Trophoblast cell (in vitro differentiated cells and primary cell): Measurements from ENCODE around the gene MTCH1.

ENCODE experiments used
- DNase-seq, 2 donors: peaks; one replicate each; pipeline ENCODE4 v3.0.0-alpha.2; 2016
- H2AFZ ChIP-seq: 2 replicates; pipeline ENCODE4 v1.6.1; 2013; ENCODE audit warnings: low read length, moderate library complexity, mild to moderate bottlenecking; ENCODE audit not compliant: insufficient read depth, poor library complexity
- H2AK5ac ChIP-seq: 2 replicates; pipeline ENCODE4 v1.6.1; 2013; ENCODE audit warnings: mild to moderate bottlenecking, low read length
- H2BK120ac ChIP-seq: 2 replicates; pipeline ENCODE4 v1.6.1; 2013; ENCODE audit warnings: low read length, mild to moderate bottlenecking, moderate library complexity; ENCODE audit not compliant: insufficient read depth, poor library complexity
- H2BK12ac ChIP-seq: 2 replicates; pipeline ENCODE4 v1.6.1; 2013; ENCODE audit warnings: mild to moderate bottlenecking, low read length, moderate library complexity
- H2BK5ac ChIP-seq: 2 replicates; pipeline ENCODE4 v1.6.1; 2013; ENCODE audit warnings: low read length, low read depth, moderate library complexity, mild to moderate bottlenecking; ENCODE audit not compliant: poor library complexity
- H3K14ac ChIP-seq: 2 replicates; pipeline ENCODE4 v1.6.1; 2013; ENCODE audit warnings: mild to moderate bottlenecking, low read length
- H3K18ac ChIP-seq: 2 replicates; pipeline ENCODE4 v1.6.1; 2013; ENCODE audit warnings: mild to moderate bottlenecking, low read length
- H3K23ac ChIP-seq: 2 replicates; pipeline ENCODE4 v1.6.1; 2013; ENCODE audit warnings: low read length
- H3K27ac ChIP-seq: 2 replicates; pipeline ENCODE4 v1.5.1; 2013; ENCODE audit warnings: low read depth, mild to moderate bottlenecking, inconsistent platforms, low read length, moderate library complexity
- H3K27me3 ChIP-seq: 2 replicates; pipeline ENCODE4 v1.6.1; 2013; ENCODE audit warnings: inconsistent platforms, mild to moderate bottlenecking, low read length, moderate library complexity; ENCODE audit not compliant: insufficient read depth
- H3K36me3 ChIP-seq, 2 experiments: 1 replicate in 1 of 2; 2 replicates in 1 of 2; pipeline ENCODE4 v1.6.1; 2013; ENCODE audit warnings: low read length in 2 of 2, mild to moderate bottlenecking in 2 of 2, moderate library complexity in 1 of 2; ENCODE audit not compliant: insufficient read depth in 2 of 2, control insufficient read depth in 1 of 2
- H3K4ac ChIP-seq: 2 replicates; pipeline ENCODE4 v1.6.1; 2013; ENCODE audit warnings: low read depth, mild to moderate bottlenecking, low read length, moderate library complexity
- H3K4me1 ChIP-seq, 2 experiments: 1 replicate in 1 of 2; 2 replicates in 1 of 2; pipeline ENCODE4 v1.6.1; 2013; ENCODE audit warnings: low read length in 2 of 2, mild to moderate bottlenecking in 2 of 2, moderate library complexity in 1 of 2; ENCODE audit not compliant: insufficient read depth in 2 of 2, control insufficient read depth in 1 of 2
- H3K4me2 ChIP-seq: 2 replicates; pipeline ENCODE4 v1.6.1; 2013; ENCODE audit warnings: inconsistent platforms, mild to moderate bottlenecking, low read length, moderate library complexity
- H3K4me3 ChIP-seq: 2 replicates; pipeline ENCODE4 v1.5.1; 2013; ENCODE audit warnings: mild to moderate bottlenecking, low read depth, low read length, inconsistent platforms
- H3K79me1 ChIP-seq: one replicate; pipeline ENCODE4 v1.6.1; 2013; ENCODE audit warnings: low read length
- H3K79me2 ChIP-seq: 2 replicates; pipeline ENCODE4 v1.6.1; 2013; ENCODE audit warnings: low read length, mild to moderate bottlenecking; ENCODE audit not compliant: control insufficient read depth, insufficient read depth, poor library complexity
- H3K9ac ChIP-seq: 2 replicates; pipeline ENCODE4 v1.6.1; 2013; ENCODE audit warnings: mild to moderate bottlenecking, low read length
- H3K9me3 ChIP-seq: 2 replicates; pipeline ENCODE4 v1.6.1; 2013; ENCODE audit warnings: low read depth, mild to moderate bottlenecking, control low read depth, inconsistent platforms, low read length; ENCODE audit not compliant: insufficient read depth
- H4K12ac ChIP-seq: 2 replicates; pipeline ENCODE4 v1.6.1; 2013; ENCODE audit warnings: low read depth, mild to moderate bottlenecking, low read length, moderate library complexity
- H4K8ac ChIP-seq: 2 replicates; pipeline ENCODE4 v1.6.1; 2013; ENCODE audit warnings: low read depth, mild to moderate bottlenecking, low read length, moderate library complexity
- H4K91ac ChIP-seq: one replicate; pipeline ENCODE4 v1.6.1; 2013; ENCODE audit warnings: low read depth, mild to moderate bottlenecking, low read length, moderate library complexity
- WGBS: extraction: QIAGEN DNeasy Blood & Tissue Kit; methylation state at CpG from one replicate; pipeline ENCODE4 v1.1.7; 2013; ENCODE audit warnings: missing lambda C conversion rate; ENCODE audit not compliant: insufficient read length, insufficient coverage; ENCODE audit errors: extremely low coverage; 5-methylcytosine and 5-hydroxymethylcytosine counted together

Gene MTCH1

GRCh38 chr6:36985417-36985807, 584 bp downstream of the MTCH1 start:
- Histone ChIP-seq H3K4me1 (peaks cover 5 to 12% of the 10 kb centered on the region in 2 experiments), H3K23ac (no peak overlapping the region), H2BK12ac (no peak overlapping the region), H3K27me3 (no peaks in the 10 kb centered on the region), H3K4ac (peak overlapping the region; percentile 89), H2AK5ac (peak overlapping the region; percentile 32), H3K36me3 (peaks cover 3 to 7% of the 10 kb centered on the region in 2 experiments), H3K14ac (peak overlapping the region; percentile 58), H3K9me3 (no peaks in the 10 kb centered on the region), H3K4me2 (peak overlapping the region; percentile 91), H3K4me3 (peak overlapping the region; percentile 99), H3K9ac (peak overlapping the region; percentile 98), H3K27ac (peak overlapping the region; percentile 13), H4K12ac (peak overlapping the region; percentile 38), H4K8ac (peak overlapping the region; percentile 86), H4K91ac (peak overlapping the region; percentile 75), H2AFZ (peak overlapping the region; percentile 77), H3K79me1 (peaks cover 15% of the 10 kb centered on the region), H3K18ac (peak overlapping the region; percentile 51), H2BK5ac (peak overlapping the region; percentile 53), H2BK120ac (peak overlapping the region; percentile 54), H3K79me2 (peaks cover 29% of the 10 kb centered on the region)
- DNase-seq, result no peak
- WGBS, result no CpG with 5 or more reads among the region's 15 CpGs

DNA sequence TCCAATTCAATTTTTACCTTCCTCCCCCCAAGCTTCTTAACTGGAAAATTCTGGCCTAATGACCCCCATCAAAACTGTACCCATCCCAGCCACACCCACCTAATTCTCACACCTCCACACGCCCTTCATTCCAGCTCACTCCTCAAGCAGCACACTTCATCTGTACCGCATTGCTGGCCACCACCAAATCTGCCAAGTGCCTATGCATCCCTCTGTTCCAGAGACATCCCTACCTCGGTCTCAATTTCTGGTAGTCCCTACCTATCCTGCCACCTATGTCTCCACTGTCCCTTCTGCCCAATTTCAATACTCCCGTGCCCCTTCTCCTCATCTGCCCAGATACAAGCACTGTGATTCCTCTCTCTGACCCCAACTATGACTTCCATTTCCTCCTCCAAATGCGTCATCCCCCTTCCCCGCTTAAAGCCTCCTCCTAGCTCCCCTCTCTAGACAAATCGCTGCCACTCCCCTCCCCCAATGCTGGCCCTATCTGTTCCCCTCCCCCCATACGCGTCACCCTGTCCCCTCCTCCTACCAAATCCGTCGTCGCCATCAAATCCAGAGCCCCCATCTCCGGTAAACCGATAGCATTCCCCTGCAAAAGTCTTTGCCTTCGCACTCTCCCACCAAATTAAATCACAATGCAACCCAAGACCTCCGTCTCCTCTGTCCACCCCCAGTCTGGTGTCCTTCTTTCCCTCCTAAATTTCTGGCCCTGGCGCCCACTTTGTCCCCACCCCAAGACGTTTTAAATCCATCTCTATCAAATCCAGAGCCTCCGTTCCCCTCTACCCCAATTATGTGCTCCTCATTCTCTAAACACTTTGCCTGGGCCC, 1.2 kb downstream of the MTCH1 start:
- Histone ChIP-seq H3K27ac (no peak overlapping the region), H4K91ac (peak overlapping the region; percentile 63), H3K36me3 (peaks cover 3 to 7% of the 10 kb centered on the region in 2 experiments), H2BK5ac (peak overlapping the region; percentile 5), H3K4ac (peak overlapping the region; percentile 59), H3K79me1 (peaks cover 15% of the 10 kb centered on the region), H2AFZ (no peak overlapping the region), H3K18ac (peak overlapping the region; percentile 38), H3K14ac (peak overlapping the region; percentile 36), H4K12ac (peak overlapping the region; percentile 38), H3K9me3 (no peaks in the 10 kb centered on the region), H3K27me3 (no peaks in the 10 kb centered on the region), H3K9ac (peak overlapping the region; percentile 16), H2BK120ac (no peak overlapping the region), H3K4me3 (peak overlapping the region; percentile 99), H3K23ac (peak overlapping the region; percentile 70), H4K8ac (no peak overlapping the region), H3K4me1 (peaks cover 5 to 12% of the 10 kb centered on the region in 2 experiments), H3K79me2 (peaks cover 29% of the 10 kb centered on the region), H2BK12ac (no peak overlapping the region), H3K4me2 (peak overlapping the region; percentile 91), H2AK5ac (no peak overlapping the region)
- WGBS, result 100% methylated on average over 1 of the region's 19 CpGs
- DNase-seq, result peak in 1 of 2 donors; percentile 13

GRCh38 chr6:36983538-36983937, 2.5 kb downstream of the MTCH1 start:
- Histone ChIP-seq H3K9ac (no peak overlapping the region), H3K36me3 (peaks cover 9 to 10% of the 10 kb centered on the region in 2 experiments), H2AFZ (no peak overlapping the region), H3K14ac (no peak overlapping the region), H3K79me2 (peaks cover 29% of the 10 kb centered on the region), H2BK12ac (no peak overlapping the region), H2BK120ac (no peak overlapping the region), H3K27me3 (no peaks in the 10 kb centered on the region), H2BK5ac (no peak overlapping the region), H3K23ac (no peak overlapping the region), H3K79me1 (peaks cover 15% of the 10 kb centered on the region), H2AK5ac (no peak overlapping the region), H4K12ac (no peak overlapping the region), H3K4ac (peak overlapping the region; percentile 70), H3K27ac (no peak overlapping the region), H3K4me1 (peaks cover 5 to 12% of the 10 kb centered on the region in 2 experiments), H4K8ac (no peak overlapping the region), H3K4me3 (no peak overlapping the region), H4K91ac (no peak overlapping the region), H3K4me2 (no peak overlapping the region), H3K9me3 (no peaks in the 10 kb centered on the region), H3K18ac (no peak overlapping the region)
- WGBS, result no CpG with 5 or more reads among the region's 3 CpGs
- no peak for DNase-seq

GRCh38 chr6:36980876-36981619, 4.9 kb downstream of the MTCH1 start:
- Histone ChIP-seq H3K4ac (peak overlapping the region; percentile 71), H2AK5ac (no peak overlapping the region), H3K9ac (no peak overlapping the region), H2BK120ac (no peak overlapping the region), H3K4me1 (peaks cover 5 to 6% of the 10 kb centered on the region in 2 experiments), H3K4me3 (no peak overlapping the region), H3K18ac (no peak overlapping the region), H2BK12ac (no peak overlapping the region), H4K8ac (no peak overlapping the region), H3K36me3 (peaks cover 34% of the 10 kb centered on the region in 2 experiments), H3K4me2 (no peak overlapping the region), H3K79me2 (peaks cover 24% of the 10 kb centered on the region), H2AFZ (no peak overlapping the region), H3K79me1 (peaks cover 9% of the 10 kb centered on the region), H3K27ac (no peak overlapping the region), H3K14ac (no peak overlapping the region), H4K91ac (no peak overlapping the region), H3K27me3 (no peaks in the 10 kb centered on the region), H2BK5ac (no peak overlapping the region), H3K9me3 (no peaks in the 10 kb centered on the region), H3K23ac (no peak overlapping the region), H4K12ac (no peak overlapping the region)
- no peak for DNase-seq
- WGBS, result no CpG with 5 or more reads among the region's 14 CpGs
